NCI-H1417 treated with DMSO at 0.1 percent for 48 hours (cell line): Measurements from ENCODE around the gene EPB41L4B.
"Not testable (repeated sequence)": the region's sequence is repeated elsewhere in the genome, so short reads cannot be mapped to it uniquely, and the experiment has no call there.

ENCODE experiments used
- DNase-seq: peaks from one replicate; lab custom pipeline; 2025; lab: John Stamatoyannopoulos, UW

EPB41L4B gene

DNA sequence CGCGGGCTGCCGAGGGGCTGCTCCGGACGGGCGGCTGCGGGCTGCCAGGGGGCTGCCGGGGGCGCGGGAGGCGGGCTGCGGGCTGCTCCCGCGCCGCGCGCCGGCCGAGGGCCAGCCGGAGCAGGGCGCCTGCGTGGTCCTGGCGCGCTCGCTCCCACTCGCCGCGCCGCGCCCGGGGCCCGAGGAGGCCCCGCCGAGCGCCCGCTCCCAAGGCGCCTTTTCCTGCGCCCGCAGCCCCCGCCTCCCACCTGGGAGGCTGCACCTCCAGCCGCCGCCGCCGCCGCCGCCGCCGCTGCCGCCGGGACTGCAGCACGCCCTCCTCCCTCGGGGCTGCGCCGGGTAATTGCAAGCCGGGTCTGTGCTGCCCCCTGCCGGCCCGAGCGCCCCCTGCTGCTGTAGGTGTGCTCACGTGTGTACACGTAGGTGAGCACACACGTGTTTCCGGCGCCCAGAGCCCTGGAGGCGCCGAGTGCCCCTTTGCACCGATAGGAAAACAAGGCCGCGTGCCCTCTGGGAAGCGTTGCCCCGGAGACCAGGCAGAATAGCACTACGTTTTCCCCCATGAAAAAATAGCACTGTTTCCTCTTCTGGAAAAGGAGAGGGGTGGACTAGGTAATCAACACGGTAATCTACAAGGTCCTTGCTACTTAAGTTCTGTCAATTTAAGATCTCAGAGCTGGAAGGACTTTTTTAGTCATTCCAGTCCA, at the start of gene EPB41L4B:
Gene EPB41L4B (minus strand): TSS at position 318 of the 707 bp plus-strand sequence. CDS start 613 bp downstream, outside the sequence.
- DNase-seq: peak; percentile 84

DNA sequence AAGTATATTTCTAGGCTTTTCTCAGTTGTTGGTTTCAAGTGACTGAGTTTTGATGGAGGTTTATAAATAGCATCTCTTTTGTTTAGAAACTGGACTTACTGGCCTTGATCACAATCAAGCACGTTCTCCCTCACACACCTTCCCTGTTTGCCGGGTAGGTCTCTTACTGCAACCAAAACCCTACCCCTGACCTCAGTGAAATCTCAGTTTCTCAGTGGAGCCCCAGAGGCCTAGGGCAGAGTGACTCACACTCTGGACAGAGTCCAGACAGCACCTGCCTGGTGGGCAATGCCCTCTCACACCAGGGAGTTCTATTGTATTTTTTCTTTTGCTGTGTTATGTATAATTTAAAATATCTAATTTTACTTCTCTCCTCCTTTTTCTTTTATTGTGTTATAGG, 48.4 kb upstream of the EPB41L4B start:
- DNase-seq: no peak

GRCh38 chr9:109360771-109361170, 39.9 kb upstream of the EPB41L4B start:
- DNase-seq: no peak

- not testable (repeated sequence) for DNase-seq
Observed at GRCh38 chr9:109358968-109359603, 38.2 kb upstream of the EPB41L4B start.

- DNase-seq: peak; percentile 48
Observed at GRCh38 chr9:109355564-109356297, 34.9 kb upstream of the EPB41L4B start.

- DNase-seq: no peak
Observed at GRCh38 chr9:109354190-109354589, 33.3 kb upstream of the EPB41L4B start.

DNA sequence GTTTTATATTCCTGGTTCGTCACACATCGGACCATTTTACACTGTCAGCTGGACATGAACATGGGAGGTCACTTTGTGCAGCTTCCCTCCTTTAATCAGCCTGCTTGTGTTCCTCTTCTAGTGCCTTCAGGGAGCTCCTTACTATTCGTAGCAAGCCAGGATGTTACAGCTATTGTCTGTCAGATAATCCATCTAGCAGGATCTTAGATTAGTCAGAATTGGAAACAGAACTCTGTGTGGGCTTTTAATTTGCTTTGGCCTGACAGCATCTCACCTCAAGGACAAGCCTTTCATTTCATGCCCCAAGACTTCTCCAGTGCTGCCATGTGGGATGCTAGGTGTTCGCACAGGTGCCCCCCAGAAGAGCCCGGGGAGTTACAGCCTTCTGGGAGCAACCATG, 30.2 kb upstream of the EPB41L4B start:
- DNase-seq: no peak

- DNase-seq: peak; percentile 95
Observed at GRCh38 chr9:109349421-109349846, 28.6 kb upstream of the EPB41L4B start.

- DNase-seq: no peak
Observed at GRCh38 chr9:109346904-109347303, 26.0 kb upstream of the EPB41L4B start.

DNA sequence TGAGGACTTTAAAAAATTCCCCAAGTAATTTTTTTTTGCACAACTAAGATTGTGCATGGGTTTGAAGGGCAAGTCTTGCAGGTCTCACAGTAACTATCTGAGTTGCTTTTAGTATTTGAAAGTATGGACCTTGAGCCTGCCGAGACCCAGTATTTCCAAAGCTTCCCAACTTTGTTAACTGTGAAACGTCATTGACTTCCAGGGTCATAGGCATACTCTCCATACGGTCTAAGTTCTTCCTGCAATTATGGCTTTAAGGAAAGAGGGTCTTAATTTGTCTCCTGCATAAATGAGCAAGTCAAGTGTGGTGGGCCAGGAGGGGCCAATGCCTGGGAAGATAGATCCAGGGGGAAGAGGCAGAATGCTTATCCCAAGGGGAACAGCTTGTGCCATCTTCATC, 24.0 kb upstream of the EPB41L4B start:
- DNase-seq: no peak

DNA sequence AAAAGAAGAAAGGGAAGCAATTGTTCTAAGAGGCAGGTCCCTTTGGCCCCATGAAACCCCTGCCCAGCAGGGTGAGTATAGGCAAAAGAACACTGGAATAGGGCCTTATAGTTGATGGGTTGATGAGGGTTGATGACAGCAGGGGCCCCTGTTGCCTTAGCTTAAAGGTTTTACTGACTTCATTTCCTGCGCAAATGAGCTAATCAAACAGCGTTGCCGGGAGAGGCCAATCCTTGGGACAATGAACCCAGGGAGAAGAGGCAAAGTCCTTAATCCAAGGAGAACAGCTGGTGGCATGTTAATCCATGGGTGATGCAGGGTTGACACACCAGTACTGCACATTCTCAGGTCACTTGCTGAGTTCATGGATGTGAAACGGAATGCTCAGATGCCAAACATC, 22.0 kb upstream of the EPB41L4B start:
- no peak for DNase-seq

DNA sequence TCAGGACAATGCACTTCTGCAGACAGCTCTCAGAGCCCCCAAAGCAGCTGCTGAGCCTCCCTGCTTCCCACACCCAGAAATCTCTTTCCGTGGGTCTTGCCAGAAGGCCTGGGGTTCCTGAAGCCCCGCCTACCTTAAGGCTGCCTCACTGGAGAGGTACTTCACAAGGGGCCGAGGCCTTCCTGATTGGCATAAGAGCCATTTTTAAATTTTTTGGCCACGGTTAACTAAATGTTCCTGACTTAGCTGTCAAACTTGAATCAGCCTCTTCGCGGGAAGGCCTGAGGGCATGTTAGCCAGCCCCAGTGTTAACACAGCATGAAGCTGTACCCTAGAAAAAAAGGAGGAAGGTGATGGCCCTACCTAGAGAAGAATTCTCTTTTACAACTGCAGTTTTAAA, 20.7 kb upstream of the EPB41L4B start:
- no peak for DNase-seq

DNA sequence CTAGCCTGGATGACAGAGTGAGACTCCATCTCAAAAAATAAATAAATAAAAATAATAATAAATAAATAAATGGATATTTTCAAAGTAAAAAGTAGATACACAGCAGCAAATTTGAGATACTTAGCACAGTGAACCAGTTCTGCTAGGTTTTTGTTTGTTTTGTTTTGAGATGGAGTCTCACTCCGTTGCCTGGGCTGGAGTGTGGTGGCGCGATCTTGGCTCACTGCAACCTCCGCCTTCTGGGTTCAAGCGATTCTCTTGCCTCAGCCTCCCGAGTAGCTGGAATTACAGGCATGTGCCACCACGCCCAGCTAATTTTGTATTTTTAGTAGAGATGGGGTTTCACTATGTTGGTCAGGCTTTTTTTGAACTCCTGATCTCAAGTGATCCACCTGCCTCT, 20.1 kb upstream of the EPB41L4B start:
- DNase-seq: not testable (repeated sequence)

GRCh38 chr9:109336409-109336808, 15.6 kb upstream of the EPB41L4B start:
- DNase-seq: no peak

DNA sequence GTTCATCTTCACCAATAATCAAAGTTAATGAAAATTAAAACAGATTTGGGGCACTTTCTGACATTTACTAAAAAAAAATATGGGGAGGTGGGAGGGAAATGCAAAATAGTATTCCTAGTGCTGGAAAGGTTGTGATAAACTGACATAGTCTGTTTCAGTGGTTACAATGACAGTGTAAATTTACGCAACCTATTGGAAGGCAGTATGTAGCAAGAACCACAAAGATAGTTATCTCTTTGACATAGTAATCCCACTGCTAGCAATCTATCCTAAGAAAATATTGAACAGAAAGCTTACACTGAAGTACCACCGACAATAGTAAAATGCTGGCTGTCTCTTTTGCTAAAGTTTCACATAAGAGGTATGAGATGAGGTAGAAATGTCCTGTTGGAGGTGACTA, 15.1 kb upstream of the EPB41L4B start:
- no peak for DNase-seq

DNA sequence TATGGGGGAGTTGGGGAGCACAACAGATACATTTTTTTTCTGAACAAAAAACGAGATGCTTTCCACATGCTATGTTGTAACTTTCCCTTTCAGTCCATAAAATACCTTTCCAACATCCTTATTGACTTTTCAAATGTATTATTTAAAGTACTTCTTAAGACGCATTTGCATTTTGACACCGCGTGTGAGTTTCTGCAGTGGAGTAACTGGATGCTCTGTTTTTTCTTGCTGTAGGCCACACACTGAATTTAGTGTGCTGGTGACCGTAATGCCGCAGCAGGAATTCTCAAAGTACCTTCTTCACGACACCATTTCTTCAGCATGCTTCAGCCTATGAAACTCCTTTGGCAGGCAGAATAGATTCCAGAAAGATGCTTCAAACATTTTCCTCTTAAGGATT, 14.3 kb upstream of the EPB41L4B start:
- DNase-seq: no peak

DNA sequence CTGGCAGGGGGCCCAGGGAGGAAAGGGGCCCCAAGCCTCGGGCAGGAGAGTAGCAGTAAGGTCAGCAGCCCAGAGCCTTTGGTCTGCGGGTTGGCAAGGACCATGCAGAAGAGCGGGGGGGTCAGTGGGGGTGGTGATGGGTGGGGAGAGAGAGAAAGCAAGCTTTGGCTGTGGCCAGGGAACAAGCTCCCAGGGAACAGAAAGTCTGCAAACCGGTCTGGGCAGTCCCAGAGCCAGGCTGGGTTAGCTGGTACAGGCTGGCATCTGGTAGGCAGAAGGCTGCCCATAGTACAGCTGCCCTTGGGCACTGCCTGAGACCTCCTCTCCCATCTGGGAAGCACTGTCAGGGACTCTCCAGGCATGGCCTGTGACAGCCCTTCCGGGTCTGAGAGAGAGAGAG, 10.5 kb upstream of the EPB41L4B start:
- DNase-seq: no peak

DNA sequence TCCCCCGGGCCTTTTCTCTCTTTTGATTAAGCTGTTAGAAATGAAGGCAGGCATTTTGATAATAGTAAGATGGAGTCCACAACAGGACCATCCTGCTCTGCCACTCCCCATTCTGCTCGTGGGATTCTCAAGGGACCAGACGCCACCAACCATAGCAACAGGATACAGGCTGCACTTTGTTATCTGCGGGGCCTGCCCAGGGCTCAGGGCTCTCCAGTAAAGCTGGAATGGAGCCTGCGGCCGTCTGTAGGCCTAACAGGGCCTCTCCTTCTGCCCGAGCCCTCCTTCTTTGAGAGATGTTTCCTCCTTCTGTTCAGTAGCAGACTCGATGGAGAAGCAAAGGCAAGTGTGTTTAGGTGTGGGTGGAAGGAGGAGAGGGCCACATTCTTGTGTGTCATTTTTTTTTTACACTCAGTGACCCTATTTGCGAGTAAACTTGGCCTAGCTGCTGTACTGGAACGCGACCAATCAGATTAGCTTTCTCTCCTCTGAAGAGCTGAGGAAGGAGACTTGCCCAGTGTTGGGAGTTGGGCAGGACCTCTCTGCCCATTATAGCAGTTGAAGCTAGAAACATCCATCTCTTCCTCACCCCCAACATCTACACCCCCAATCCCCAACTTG, 8.9 kb upstream of the EPB41L4B start:
- no peak for DNase-seq

DNA sequence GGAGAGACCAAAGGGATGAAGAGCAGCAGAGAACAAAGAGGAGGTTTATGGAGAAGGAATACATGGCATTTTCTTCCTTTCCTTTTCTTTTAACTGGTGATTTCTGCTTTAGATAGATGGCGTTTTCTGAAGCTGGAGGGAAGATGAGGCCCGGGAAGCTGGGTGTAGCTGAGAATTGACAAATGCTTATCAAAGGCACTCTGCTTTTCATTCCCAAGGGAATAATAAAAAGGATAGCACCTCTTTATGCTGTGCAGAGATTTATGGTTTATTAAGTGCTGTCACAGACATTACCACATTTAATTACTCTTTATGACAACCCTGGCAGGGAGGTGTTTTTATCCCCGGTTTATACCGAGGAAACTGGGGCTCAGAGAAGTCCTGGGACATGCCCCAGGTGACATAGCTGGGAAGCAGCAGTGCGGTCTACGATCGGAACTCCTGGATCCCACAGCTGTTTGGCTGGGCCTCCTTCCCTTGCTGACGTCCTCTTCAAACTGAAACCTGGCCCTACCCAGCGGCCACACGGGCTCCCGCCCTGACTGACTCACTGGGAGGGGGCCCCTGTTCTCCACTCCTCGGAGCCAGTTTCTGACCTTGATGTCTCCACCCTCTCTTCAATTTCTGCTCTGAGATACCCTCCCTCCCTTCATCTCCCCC, 8.2 kb upstream of the EPB41L4B start:
- no peak for DNase-seq

DNA sequence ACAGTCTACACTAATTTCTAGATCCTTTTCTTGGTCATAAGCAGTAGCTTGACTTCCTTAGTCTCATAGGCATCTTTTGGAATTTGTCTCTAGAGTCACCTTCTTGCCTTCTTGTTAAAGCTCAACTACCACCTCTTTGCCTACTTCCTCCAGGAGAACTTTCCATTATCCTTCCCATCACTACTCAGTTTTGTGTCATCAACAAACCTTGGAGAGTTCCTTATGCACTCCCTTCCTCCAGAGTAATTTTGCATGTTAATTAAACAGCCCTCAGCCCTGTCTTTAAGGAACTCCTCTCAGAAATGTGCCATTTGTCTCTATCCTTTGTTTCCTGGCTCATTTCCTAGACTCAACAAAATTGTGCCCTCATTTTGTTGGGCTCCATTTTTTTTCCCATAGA, 4.2 kb upstream of the EPB41L4B start:
- DNase-seq: no peak

DNA sequence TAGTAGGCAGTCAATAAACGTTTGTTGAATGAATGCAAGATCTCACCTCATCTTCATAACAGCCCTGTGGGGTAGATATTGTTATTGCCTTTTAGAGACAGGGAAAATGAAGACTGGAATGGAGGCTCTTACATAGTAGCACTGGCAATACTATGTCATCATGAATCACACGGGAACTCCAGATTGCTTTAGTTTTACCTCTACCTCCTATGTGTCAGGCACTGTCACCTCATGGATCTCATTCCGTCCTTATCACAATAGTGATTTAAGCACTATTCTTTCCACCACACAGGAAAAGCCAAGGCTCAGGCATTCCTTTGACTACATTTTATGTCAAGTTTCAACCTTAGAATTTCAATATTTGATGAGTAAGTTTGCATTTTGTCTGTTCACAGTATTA, 2.9 kb upstream of the EPB41L4B start:
- no peak for DNase-seq

- DNase-seq: no peak
Observed at GRCh38 chr9:109321727-109322126, 868 bp upstream of the EPB41L4B start.
